ENCODE measurements around the gene ZNF638. TPM values are rescaled to one million over a fixed set of nuclear protein-coding genes. Genes with fewer than 3 reads are reported as not detected.
A peak's percentile ranks its signal among the peaks of the same experiment; 100 is the strongest.

Gene ZNF638
- total and polyA plus RNA-seq, 9 of the 15 experiments (the other 6 are each of a cell fraction or from before 2014, with no cell fraction given), result 53.3 to 165 (median 98.8) TPM

DNA sequence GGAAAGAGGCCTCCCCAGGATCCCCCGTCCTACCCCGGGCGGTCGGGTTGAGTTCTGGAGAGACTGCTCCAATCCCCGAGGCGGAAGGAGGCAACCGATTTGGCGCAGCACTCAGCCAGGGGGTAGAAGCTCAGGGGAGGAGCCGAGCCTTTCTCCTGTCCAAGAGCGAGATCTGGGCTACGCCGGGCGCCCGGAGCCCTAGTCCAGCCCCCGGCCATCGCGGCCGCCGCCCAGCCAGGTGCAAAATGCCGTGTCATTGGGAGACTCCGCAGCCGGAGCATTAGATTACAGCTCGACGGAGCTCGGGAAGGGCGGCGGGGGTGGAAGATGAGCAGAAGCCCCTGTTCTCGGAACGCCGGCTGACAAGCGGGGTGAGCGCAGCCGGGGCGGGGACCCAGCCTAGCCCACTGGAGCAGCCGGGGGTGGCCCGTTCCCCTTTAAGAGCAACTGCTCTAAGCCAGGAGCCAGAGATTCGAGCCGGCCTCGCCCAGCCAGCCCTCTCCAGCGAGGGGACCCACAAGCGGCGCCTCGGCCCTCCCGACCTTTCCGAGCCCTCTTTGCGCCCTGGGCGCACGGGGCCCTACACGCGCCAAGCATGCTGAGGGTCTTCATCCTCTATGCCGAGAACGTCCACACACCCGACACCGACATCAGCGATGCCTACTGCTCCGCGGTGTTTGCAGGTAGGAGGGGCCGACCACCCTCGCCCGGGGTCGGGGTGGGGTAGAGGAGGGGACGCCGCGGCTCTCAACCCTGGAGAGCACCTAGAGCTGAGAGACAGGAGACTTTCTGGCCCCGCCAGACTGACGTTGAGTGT lies 122.0 kb downstream of the ZNF638 start, which contains the start of gene DYSF (continued):
- TF ChIP-seq, protein P1, sequence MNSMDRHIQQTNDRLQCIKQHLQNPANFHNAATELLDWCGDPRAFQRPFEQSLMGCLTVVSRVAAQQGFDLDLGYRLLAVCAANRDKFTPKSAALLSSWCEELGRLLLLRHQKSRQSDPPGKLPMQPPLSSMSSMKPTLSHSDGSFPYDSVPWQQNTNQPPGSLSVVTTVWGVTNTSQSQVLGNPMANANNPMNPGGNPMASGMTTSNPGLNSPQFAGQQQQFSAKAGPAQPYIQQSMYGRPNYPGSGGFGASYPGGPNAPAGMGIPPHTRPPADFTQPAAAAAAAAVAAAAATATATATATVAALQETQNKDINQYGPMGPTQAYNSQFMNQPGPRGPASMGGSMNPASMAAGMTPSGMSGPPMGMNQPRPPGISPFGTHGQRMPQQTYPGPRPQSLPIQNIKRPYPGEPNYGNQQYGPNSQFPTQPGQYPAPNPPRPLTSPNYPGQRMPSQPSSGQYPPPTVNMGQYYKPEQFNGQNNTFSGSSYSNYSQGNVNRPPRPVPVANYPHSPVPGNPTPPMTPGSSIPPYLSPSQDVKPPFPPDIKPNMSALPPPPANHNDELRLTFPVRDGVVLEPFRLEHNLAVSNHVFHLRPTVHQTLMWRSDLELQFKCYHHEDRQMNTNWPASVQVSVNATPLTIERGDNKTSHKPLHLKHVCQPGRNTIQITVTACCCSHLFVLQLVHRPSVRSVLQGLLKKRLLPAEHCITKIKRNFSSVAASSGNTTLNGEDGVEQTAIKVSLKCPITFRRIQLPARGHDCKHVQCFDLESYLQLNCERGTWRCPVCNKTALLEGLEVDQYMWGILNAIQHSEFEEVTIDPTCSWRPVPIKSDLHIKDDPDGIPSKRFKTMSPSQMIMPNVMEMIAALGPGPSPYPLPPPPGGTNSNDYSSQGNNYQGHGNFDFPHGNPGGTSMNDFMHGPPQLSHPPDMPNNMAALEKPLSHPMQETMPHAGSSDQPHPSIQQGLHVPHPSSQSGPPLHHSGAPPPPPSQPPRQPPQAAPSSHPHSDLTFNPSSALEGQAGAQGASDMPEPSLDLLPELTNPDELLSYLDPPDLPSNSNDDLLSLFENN (IDR thresholded peaks at IDR 0.05; ENCODE audit: low read depth in 2 of 2, low read length in 2 of 2), result no peak
- TF ChIP-seq KDM2B (CRISPR knock-in tag; IDR thresholded peaks at IDR 0.05) (peak; percentile 29; the same call in 1 of the 2 replicates), ZNF12 (CRISPR knock-in tag; IDR thresholded peaks at IDR 0.05) (no peak), STAT5A (IDR thresholded peaks at IDR 0.05; ENCODE audit: borderline replicate concordance, low read length) (peak; percentile 30; the same call in 1 of the 2 replicates), CEBPZ (IDR thresholded peaks at IDR 0.05; ENCODE audit: borderline replicate concordance, low read depth, low read length) (no peak), CBX8 (IDR thresholded peaks at IDR 0.05; ENCODE audit: borderline replicate concordance, extremely low read depth, low read depth, low read length, poor library complexity, severe bottlenecking) (no peak), CREM (IDR thresholded peaks at IDR 0.05; ENCODE audit: low read depth) (peak; percentile 47), ZBTB7A (IDR thresholded peaks at IDR 0.05; ENCODE audit: borderline replicate concordance, control insufficient read depth, low read depth, low read length) (peak; percentile 86), MAFG (tag; conservative IDR thresholded peaks at IDR 0.05) (peak; percentile 84), JUND (IDR thresholded peaks at IDR 0.05; ENCODE audit: borderline replicate concordance, low read depth, low read length) (peak; percentile 5; the same call in 1 of the 2 replicates), JUND (tag; IDR thresholded peaks at IDR 0.05; ENCODE audit: borderline replicate concordance, low read depth, low read length) (no peak; the same call in 2 of the 3 replicates), ATF3 (IDR thresholded peaks at IDR 0.05) (peak; percentile 5; the same call in 1 of the 2 replicates), ATF3 (CRISPR knock-in tag; conservative IDR thresholded peaks at IDR 0.05) (no peak)
- TF ChIP-seq, protein P2, sequence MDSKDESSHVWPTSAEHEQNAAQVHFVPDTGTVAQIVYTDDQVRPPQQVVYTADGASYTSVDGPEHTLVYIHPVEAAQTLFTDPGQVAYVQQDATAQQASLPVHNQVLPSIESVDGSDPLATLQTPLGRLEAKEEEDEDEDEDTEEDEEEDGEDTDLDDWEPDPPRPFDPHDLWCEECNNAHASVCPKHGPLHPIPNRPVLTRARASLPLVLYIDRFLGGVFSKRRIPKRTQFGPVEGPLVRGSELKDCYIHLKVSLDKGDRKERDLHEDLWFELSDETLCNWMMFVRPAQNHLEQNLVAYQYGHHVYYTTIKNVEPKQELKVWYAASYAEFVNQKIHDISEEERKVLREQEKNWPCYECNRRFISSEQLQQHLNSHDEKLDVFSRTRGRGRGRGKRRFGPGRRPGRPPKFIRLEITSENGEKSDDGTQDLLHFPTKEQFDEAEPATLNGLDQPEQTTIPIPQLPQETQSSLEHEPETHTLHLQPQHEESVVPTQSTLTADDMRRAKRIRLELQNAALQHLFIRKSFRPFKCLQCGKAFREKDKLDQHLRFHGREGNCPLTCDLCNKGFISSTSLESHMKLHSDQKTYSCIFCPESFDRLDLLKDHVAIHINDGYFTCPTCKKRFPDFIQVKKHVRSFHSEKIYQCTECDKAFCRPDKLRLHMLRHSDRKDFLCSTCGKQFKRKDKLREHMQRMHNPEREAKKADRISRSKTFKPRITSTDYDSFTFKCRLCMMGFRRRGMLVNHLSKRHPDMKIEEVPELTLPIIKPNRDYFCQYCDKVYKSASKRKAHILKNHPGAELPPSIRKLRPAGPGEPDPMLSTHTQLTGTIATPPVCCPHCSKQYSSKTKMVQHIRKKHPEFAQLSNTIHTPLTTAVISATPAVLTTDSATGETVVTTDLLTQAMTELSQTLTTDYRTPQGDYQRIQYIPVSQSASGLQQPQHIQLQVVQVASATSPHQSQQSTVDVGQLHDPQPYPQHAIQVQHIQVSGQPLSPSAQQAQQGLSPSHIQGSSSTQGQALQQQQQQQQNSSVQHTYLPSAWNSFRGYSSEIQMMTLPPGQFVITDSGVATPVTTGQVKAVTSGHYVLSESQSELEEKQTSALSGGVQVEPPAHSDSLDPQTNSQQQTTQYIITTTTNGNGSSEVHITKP (IDR thresholded peaks at IDR 0.05; ENCODE audit: partially characterized antibody), result peak; percentile 82

All from K562 (cell line).